IPS-20b (cell line): ENCODE data around the gene CATSPER4.

Source experiments
- H3K27ac ChIP-seq: one replicate; pipeline ENCODE4 v1.5.1; 2013; ENCODE audit warnings: low read length
- H3K27me3 ChIP-seq: 2 replicates; pipeline ENCODE4 v1.6.1; 2013; ENCODE audit warnings: mild to moderate bottlenecking, low read length, inconsistent platforms; ENCODE audit not compliant: insufficient read depth
- H3K36me3 ChIP-seq: 2 replicates; pipeline ENCODE4 v1.6.1; 2013; ENCODE audit warnings: low read depth, mild to moderate bottlenecking, inconsistent platforms, low read length, moderate library complexity; ENCODE audit not compliant: insufficient read depth
- H3K4me1 ChIP-seq: 2 replicates; pipeline ENCODE4 v1.6.1; 2013; ENCODE audit warnings: mild to moderate bottlenecking, control low read depth, inconsistent platforms, low read length, moderate library complexity; ENCODE audit not compliant: insufficient read depth
- H3K4me3 ChIP-seq: 2 replicates; pipeline ENCODE4 v1.5.1; 2013; ENCODE audit warnings: mild to moderate bottlenecking, low read length, inconsistent platforms
- H3K9ac ChIP-seq: 2 replicates; pipeline ENCODE4 v1.6.1; 2013; ENCODE audit warnings: low read depth, mild to moderate bottlenecking, inconsistent platforms, low read length, moderate library complexity
- H3K9me3 ChIP-seq: 2 replicates; pipeline ENCODE4 v1.6.1; 2013; ENCODE audit warnings: mild to moderate bottlenecking, low read depth, low read length, inconsistent platforms; ENCODE audit not compliant: insufficient read depth

Gene CATSPER4

GRCh38 chr1:26168410-26169197 lies 21.8 kb upstream of the CATSPER4 start, which contains the start of gene C1orf232:
TSS of gene C1orf232 (minus strand) at chr1:26168963. CDS start at chr1:26168499, 464 bp downstream.
- Histone ChIP-seq H3K4me3 (peak within 1 kb of the TSS; percentile 75), H3K27ac (peak within 1 kb of the TSS; percentile 22), H3K9me3 (no peaks in the 10 kb centered on the region), H3K4me1 (peaks cover 23% of the 10 kb centered on the region), H3K36me3 (peaks cover 6% of the 10 kb centered on the region; the same call in 1 of the 2 replicates), H3K9ac (peak within 1 kb of the TSS; percentile 80; the same call in 1 of the 2 replicates), H3K27me3 (peaks cover 49% of the 10 kb centered on the region)

GRCh38 chr1:26169198-26169554 lies 21.2 kb upstream of the CATSPER4 start:
- Histone ChIP-seq H3K27me3 (peaks cover 43% of the 10 kb centered on the region), H3K4me1 (peaks cover 23% of the 10 kb centered on the region), H3K36me3 (peaks cover 6% of the 10 kb centered on the region; the same call in 1 of the 2 replicates), H3K9ac (peak overlapping the region; percentile 80; the same call in 1 of the 2 replicates), H3K27ac (no peak overlapping the region), H3K9me3 (no peaks in the 10 kb centered on the region), H3K4me3 (peak overlapping the region; percentile 75; the same call in 1 of the 2 replicates)

- Histone ChIP-seq H3K4me1 (peaks cover 23% of the 10 kb centered on the region), H3K36me3 (peaks cover 6% of the 10 kb centered on the region; the same call in 1 of the 2 replicates), H3K9me3 (no peaks in the 10 kb centered on the region), H3K27ac (peak within 1 kb of the TSS; percentile 22), H3K9ac (peak within 1 kb of the TSS; percentile 80; the same call in 1 of the 2 replicates), H3K4me3 (peak within 1 kb of the TSS; percentile 75), H3K27me3 (peaks cover 36% of the 10 kb centered on the region)
Observed at GRCh38 chr1:26169669-26170471, 20.5 kb upstream of the CATSPER4 start, which contains the start of gene ZNF593. TSS of gene ZNF593 (plus strand) at chr1:26169908. CDS start at chr1:26169984, 76 bp downstream.

GRCh38 chr1:26170472-26170821 lies 20.0 kb upstream of the CATSPER4 start:
- Histone ChIP-seq H3K27me3 (peaks cover 30% of the 10 kb centered on the region), H3K9me3 (no peaks in the 10 kb centered on the region), H3K4me3 (peak overlapping the region; percentile 75), H3K4me1 (peaks cover 18% of the 10 kb centered on the region), H3K9ac (peak overlapping the region; percentile 80; the same call in 1 of the 2 replicates), H3K27ac (no peak overlapping the region), H3K36me3 (peaks cover 6% of the 10 kb centered on the region; the same call in 1 of the 2 replicates)

GRCh38 chr1:26171084-26172072 lies 19.0 kb upstream of the CATSPER4 start, which contains the start of gene ZNF593OS:
TSS of gene ZNF593OS (minus strand) at chr1:26171832. CDS start at chr1:26171661, 171 bp downstream.
- peaks cover 6% of the 10 kb centered on the region; the same call in 1 of the 2 replicates for H3K36me3 ChIP-seq
- H3K27ac ChIP-seq: no peak within 1 kb of the TSS
- peaks cover 11% of the 10 kb centered on the region for H3K4me1 ChIP-seq
- H3K9ac ChIP-seq: no peak within 1 kb of the TSS; the same call in 1 of the 2 replicates
- peak within 1 kb of the TSS; percentile 75 for H3K4me3 ChIP-seq
- H3K27me3 ChIP-seq: peaks cover 22% of the 10 kb centered on the region
- H3K9me3 ChIP-seq: no peaks in the 10 kb centered on the region

- H3K27me3 ChIP-seq: no peaks in the 10 kb centered on the region
- H3K4me1 ChIP-seq: peaks cover 4% of the 10 kb centered on the region; the same call in 1 of the 2 replicates
- peaks cover 6% of the 10 kb centered on the region; the same call in 1 of the 2 replicates for H3K36me3 ChIP-seq
- no peak overlapping the region for H3K4me3 ChIP-seq
- no peaks in the 10 kb centered on the region for H3K9me3 ChIP-seq
- H3K9ac ChIP-seq: no peak overlapping the region
- H3K27ac ChIP-seq: no peak overlapping the region
Observed at GRCh38 chr1:26175346-26175745, 15.1 kb upstream of the CATSPER4 start.

GRCh38 chr1:26177182-26177684 lies 13.2 kb upstream of the CATSPER4 start, which contains the start of gene CNKSR1:
TSS of gene CNKSR1 (plus strand) at chr1:26177491. CDS start at chr1:26177548, 57 bp downstream.
- Histone ChIP-seq H3K36me3 (0 out of 2 replicates have a peak, but pooled peaks cover 9% of the 10 kb centered on the region), H3K27ac (no peak within 1 kb of the TSS), H3K9ac (peak within 1 kb of the TSS; percentile 75; the same call in 1 of the 2 replicates), H3K4me1 (no peaks in the 10 kb centered on the region; the same call in 1 of the 2 replicates), H3K27me3 (no peaks in the 10 kb centered on the region), H3K9me3 (no peaks in the 10 kb centered on the region), H3K4me3 (peak within 1 kb of the TSS; percentile 76)

GRCh38 chr1:26180010-26180506 lies 10.3 kb upstream of the CATSPER4 start:
- Histone ChIP-seq H3K27me3 (no peaks in the 10 kb centered on the region), H3K9ac (no peak overlapping the region), H3K4me1 (no peaks in the 10 kb centered on the region; the same call in 1 of the 2 replicates), H3K36me3 (0 out of 2 replicates have a peak, but pooled peaks cover 13% of the 10 kb centered on the region), H3K9me3 (no peaks in the 10 kb centered on the region), H3K4me3 (no peak overlapping the region), H3K27ac (no peak overlapping the region)

- Histone ChIP-seq H3K36me3 (0 out of 2 replicates have a peak, but pooled peaks cover 18% of the 10 kb centered on the region), H3K9ac (no peak overlapping the region), H3K27me3 (no peaks in the 10 kb centered on the region), H3K4me1 (no peaks in the 10 kb centered on the region; the same call in 1 of the 2 replicates), H3K27ac (no peak overlapping the region), H3K9me3 (no peaks in the 10 kb centered on the region), H3K4me3 (no peak overlapping the region)
Observed at GRCh38 chr1:26181586-26182382, 8.6 kb upstream of the CATSPER4 start.

GRCh38 chr1:26182383-26182696 lies 8.1 kb upstream of the CATSPER4 start:
- H3K27ac ChIP-seq: no peak overlapping the region
- H3K9ac ChIP-seq: no peak overlapping the region
- no peak overlapping the region for H3K4me3 ChIP-seq
- H3K27me3 ChIP-seq: no peaks in the 10 kb centered on the region
- H3K4me1 ChIP-seq: no peaks in the 10 kb centered on the region; the same call in 1 of the 2 replicates
- H3K9me3 ChIP-seq: no peaks in the 10 kb centered on the region
- H3K36me3 ChIP-seq: 0 out of 2 replicates have a peak, but pooled peaks cover 18% of the 10 kb centered on the region
